Measurements from ENCODE around the gene CNIH2. TPM values are rescaled to one million over a fixed set of nuclear protein-coding genes. Genes with fewer than 3 reads are reported as not detected.
"Not testable (repeated sequence)": the region's sequence is repeated elsewhere in the genome, so short reads cannot be mapped to it uniquely, and the experiment has no call there.

The CNIH2 gene
- total RNA-seq, 6 experiments from 2014 or later, result 0.73 to 1.9 (median 1.1) TPM

DNA sequence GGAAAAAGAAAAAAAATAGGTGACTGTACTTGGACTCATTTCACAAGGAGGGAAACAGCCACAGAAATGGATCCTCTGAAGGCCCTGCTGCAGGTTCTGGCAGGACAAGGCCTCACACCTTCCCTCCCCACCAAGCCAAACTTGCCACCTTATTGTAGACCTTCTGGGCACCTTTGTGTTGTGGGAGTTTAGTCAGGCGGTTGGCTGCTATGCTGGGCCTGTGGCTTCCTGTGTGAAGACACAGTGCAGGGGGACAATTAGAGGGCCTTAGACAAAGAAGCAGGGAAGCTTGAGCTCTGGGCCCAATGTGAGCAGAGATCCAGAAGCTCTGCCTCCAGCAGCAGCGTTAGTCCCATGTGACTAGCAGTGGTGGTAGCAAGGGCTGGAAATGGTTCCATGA, 5.4 kb upstream of the CNIH2 start:
- peaks cover 17% of the 10 kb centered on the region for H3K4me1 Mint-ChIP-seq (ENCODE audit: low read depth)
- no peaks in the 10 kb centered on the region; the same call in none of the 2 replicates for H3K27me3 Mint-ChIP-seq (ENCODE audit: insufficient read depth)
- H3K4me3 Mint-ChIP-seq, result no peak overlapping the region
- TF ChIP-seq, protein P1, sequence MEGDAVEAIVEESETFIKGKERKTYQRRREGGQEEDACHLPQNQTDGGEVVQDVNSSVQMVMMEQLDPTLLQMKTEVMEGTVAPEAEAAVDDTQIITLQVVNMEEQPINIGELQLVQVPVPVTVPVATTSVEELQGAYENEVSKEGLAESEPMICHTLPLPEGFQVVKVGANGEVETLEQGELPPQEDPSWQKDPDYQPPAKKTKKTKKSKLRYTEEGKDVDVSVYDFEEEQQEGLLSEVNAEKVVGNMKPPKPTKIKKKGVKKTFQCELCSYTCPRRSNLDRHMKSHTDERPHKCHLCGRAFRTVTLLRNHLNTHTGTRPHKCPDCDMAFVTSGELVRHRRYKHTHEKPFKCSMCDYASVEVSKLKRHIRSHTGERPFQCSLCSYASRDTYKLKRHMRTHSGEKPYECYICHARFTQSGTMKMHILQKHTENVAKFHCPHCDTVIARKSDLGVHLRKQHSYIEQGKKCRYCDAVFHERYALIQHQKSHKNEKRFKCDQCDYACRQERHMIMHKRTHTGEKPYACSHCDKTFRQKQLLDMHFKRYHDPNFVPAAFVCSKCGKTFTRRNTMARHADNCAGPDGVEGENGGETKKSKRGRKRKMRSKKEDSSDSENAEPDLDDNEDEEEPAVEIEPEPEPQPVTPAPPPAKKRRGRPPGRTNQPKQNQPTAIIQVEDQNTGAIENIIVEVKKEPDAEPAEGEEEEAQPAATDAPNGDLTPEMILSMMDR (IDR thresholded peaks at IDR 0.05), result no peak
- H3K9me3 Mint-ChIP-seq, result no peaks in the 10 kb centered on the region
- H3K36me3 Mint-ChIP-seq (ENCODE audit: low read depth), result peaks cover 28% of the 10 kb centered on the region
- H3K27ac Mint-ChIP-seq, result no peak overlapping the region
- no peak for DNase-seq

DNA sequence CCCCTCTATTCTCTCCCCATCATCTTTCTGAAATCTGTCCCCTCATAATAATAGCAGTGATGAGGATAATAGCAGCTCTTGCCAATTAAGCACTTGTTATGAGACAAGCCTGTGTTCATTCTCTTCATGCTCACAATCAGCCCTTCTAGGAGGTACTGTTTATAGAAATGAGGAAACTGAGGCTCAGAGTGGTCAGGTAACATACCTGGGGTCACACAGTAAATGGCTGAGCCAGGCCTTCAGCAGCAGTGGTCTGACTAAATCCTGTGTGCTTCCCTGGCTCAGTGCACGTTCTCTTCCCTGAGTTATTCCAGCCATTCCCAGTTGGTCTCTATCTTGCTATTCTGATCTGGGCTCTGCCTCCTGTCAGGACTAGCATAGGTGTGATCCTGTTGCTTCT, 3.8 kb upstream of the CNIH2 start:
- no peak for DNase-seq
- Mint-ChIP-seq H3K27me3 (ENCODE audit: insufficient read depth) (no peaks in the 10 kb centered on the region; the same call in 1 of the 2 replicates), H3K4me3 (no peak overlapping the region), H3K27ac (no peak overlapping the region), H3K4me1 (ENCODE audit: low read depth) (peaks cover 13% of the 10 kb centered on the region), H3K9me3 (no peaks in the 10 kb centered on the region), H3K36me3 (ENCODE audit: low read depth) (peaks cover 26% of the 10 kb centered on the region)
- TF ChIP-seq, protein P1 (IDR thresholded peaks at IDR 0.05), result no peak

DNA sequence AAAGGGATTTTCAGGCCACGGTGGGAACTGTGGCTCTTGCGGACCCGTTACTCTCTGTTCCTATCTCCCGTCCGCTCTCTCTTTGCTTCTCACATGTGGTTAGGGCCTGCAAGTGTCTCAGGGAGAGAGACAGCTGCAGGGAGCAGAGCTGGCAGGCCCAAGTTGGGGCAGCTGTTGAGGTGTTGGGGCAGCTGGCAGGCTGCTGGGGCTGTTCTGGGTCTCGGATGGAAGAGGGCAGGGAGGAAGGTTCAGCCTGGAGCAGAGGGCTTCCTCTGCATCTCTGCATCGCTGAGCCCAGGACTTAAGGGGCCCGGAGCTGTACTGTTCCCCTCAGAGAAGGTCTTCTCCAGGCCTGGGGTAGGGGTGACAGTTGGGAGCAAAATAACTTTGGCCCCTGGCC, 2.6 kb upstream of the CNIH2 start:
- H3K27me3 Mint-ChIP-seq (ENCODE audit: insufficient read depth), result no peaks in the 10 kb centered on the region; the same call in 1 of the 2 replicates
- no peak overlapping the region for H3K27ac Mint-ChIP-seq
- DNase-seq, result no peak
- TF ChIP-seq, protein P1 (IDR thresholded peaks at IDR 0.05), result no peak
- H3K4me3 Mint-ChIP-seq, result no peak overlapping the region
- peaks cover 22% of the 10 kb centered on the region; the same call in 1 of the 2 replicates for H3K36me3 Mint-ChIP-seq (ENCODE audit: low read depth)
- H3K4me1 Mint-ChIP-seq (ENCODE audit: low read depth), result peaks cover 4% of the 10 kb centered on the region; the same call in 1 of the 2 replicates
- H3K9me3 Mint-ChIP-seq, result no peaks in the 10 kb centered on the region

DNA sequence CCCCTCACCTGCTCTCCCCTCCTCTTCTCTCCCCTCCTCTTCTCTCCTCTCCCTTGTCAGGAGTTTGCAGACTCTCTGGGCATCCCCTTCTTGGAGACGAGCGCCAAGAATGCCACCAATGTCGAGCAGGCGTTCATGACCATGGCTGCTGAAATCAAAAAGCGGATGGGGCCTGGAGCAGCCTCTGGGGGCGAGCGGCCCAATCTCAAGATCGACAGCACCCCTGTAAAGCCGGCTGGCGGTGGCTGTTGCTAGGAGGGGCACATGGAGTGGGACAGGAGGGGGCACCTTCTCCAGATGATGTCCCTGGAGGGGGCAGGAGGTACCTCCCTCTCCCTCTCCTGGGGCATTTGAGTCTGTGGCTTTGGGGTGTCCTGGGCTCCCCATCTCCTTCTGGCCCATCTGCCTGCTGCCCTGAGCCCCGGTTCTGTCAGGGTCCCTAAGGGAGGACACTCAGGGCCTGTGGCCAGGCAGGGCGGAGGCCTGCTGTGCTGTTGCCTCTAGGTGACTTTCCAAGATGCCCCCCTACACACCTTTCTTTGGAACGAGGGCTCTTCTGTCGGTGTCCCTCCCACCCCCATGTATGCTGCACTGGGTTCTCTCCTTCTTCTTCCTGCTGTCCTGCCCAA, 1.9 kb upstream of the CNIH2 start:
- TF ChIP-seq, protein P1 (IDR thresholded peaks at IDR 0.05), result no peak
- no peaks in the 10 kb centered on the region for H3K9me3 Mint-ChIP-seq
- DNase-seq, result no peak
- no peak overlapping the region for H3K27ac Mint-ChIP-seq
- no peak overlapping the region for H3K4me3 Mint-ChIP-seq
- H3K27me3 Mint-ChIP-seq (ENCODE audit: insufficient read depth), result peaks cover 4% of the 10 kb centered on the region
- peaks cover 18% of the 10 kb centered on the region; the same call in 1 of the 2 replicates for H3K36me3 Mint-ChIP-seq (ENCODE audit: low read depth)
- peaks cover 8% of the 10 kb centered on the region for H3K4me1 Mint-ChIP-seq (ENCODE audit: low read depth)

DNA sequence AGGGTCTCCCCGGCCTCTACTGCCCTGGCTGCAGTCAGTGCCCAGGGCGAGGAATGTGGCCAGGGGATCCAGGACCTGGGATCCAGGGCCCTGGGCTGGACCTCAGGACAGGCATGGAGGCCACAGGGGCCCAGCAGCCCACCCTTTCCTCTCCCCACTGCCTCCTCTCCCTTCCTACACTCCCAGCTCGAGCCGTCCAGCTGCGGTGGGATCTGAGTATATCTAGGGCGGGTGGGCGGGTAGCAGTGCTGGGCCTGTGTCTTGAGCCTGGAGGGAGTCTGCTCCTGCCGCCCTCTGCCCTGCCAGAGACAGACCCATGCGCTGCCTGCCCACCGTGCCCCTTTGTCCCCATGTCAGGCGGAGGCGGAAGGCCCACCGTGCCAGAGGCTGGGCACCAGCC, 1.4 kb upstream of the CNIH2 start:
- DNase-seq; H3K9me3 Mint-ChIP-seq; H3K27ac Mint-ChIP-seq; H3K4me3 Mint-ChIP-seq; H3K27me3 Mint-ChIP-seq (ENCODE audit: insufficient read depth): not testable (repeated sequence)
- Mint-ChIP-seq H3K4me1 (ENCODE audit: low read depth) (peaks cover 14% of the 10 kb centered on the region), H3K36me3 (ENCODE audit: low read depth) (peaks cover 18% of the 10 kb centered on the region; the same call in 1 of the 2 replicates)

DNA sequence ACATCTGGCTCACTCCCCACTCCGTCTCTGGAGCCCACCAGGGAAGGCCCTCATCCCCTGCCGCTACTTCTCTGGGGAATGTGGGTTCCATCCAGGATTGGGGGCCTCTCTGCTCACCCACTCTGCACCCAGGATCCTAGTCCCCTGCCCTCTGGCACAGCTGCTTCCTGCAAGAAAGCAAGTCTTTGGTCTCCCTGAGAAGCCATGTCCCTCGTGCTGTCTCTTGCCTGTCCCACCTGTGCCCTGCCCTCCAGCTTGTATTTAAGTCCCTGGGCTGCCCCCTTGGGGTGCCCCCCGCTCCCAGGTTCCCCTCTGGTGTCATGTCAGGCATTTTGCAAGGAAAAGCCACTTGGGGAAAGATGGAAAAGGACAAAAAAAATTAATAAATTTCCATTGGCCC, 911 bp upstream of the CNIH2 start:
- DNase-seq; H3K27me3 Mint-ChIP-seq (ENCODE audit: insufficient read depth); H3K4me3 Mint-ChIP-seq; H3K9me3 Mint-ChIP-seq: not testable (repeated sequence)
- Mint-ChIP-seq H3K27ac (peak overlapping the region; percentile 24; the same call in 1 of the 2 replicates), H3K36me3 (ENCODE audit: low read depth) (peaks cover 13% of the 10 kb centered on the region; the same call in 1 of the 2 replicates), H3K4me1 (ENCODE audit: low read depth) (peaks cover 16% of the 10 kb centered on the region)

Data from HFFc6 (cell line).